GM13977 (cell line): ENCODE data around the gene EID2B.

ENCODE experiments used
- DNase-seq: peaks from one replicate; pipeline ENCODE4 v3.0.0; 2012; ENCODE audit warnings: low spot score
- in situ Hi-C: fragments of 300-500 bp; cut with MboI; formaldehyde crosslinking; loops from one replicate; pipeline ENCODE4 v1.12.0; 2022; ENCODE audit warnings: low sequenced_read_pairs, low pct_unique_long_range_greater_than_20kb, mixed read lengths, inconsistent platforms; ENCODE audit not compliant: unreplicated experiment
- TF ChIP-seq, protein P1 (sequence below): IDR thresholded peaks from 2 replicates; pipeline ENCODE4 v1.5.1; 2012; ENCODE audit warnings: mild to moderate bottlenecking, control low read depth; ENCODE audit not compliant: insufficient read depth; ENCODE audit errors: extremely low read depth, missing control alignments

The EID2B gene

DNA sequence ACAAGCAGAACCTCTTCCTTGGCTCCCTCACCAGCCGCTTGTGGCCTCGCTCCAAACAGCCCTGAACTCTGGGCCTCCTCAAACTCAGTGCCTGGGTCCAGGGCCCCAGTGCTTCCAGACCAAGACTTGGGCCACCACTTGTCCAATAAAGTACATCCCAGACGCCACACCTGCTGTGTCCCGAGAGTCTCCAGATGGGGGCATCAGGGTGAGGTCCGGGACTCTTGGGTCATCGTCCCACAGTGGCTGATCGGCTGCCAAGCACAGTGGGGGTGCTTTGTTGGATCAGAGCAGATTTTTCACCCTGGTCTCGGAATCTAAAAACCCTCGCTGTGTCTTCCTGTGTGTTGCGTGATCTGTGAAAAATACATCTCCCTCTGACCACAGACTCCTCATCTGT, 42.9 kb downstream of the EID2B start:
- in situ Hi-C loops: no loop called here
- TF ChIP-seq, protein P1, sequence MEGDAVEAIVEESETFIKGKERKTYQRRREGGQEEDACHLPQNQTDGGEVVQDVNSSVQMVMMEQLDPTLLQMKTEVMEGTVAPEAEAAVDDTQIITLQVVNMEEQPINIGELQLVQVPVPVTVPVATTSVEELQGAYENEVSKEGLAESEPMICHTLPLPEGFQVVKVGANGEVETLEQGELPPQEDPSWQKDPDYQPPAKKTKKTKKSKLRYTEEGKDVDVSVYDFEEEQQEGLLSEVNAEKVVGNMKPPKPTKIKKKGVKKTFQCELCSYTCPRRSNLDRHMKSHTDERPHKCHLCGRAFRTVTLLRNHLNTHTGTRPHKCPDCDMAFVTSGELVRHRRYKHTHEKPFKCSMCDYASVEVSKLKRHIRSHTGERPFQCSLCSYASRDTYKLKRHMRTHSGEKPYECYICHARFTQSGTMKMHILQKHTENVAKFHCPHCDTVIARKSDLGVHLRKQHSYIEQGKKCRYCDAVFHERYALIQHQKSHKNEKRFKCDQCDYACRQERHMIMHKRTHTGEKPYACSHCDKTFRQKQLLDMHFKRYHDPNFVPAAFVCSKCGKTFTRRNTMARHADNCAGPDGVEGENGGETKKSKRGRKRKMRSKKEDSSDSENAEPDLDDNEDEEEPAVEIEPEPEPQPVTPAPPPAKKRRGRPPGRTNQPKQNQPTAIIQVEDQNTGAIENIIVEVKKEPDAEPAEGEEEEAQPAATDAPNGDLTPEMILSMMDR: no peak
- DNase-seq: no peak

DNA sequence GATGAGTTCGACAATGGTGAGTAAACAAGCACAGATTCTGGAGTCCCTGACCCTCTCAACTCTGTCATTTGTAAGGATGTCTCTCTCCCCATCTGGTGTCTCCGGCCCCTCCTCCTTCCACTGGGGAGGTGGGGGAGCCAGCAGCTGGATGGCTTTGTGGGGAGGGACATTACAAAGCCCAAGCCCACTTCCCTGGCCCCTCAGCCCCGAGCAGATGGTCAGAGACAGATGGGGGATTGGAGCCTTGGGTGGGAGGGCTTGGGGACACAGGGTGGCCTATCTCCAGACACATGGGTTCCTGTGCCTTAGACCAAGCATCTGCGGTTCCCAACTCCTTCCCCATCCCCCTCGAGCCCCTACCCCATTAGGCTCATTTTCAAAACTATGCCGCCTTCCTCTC, 49.5 kb downstream of the EID2B start:
- TF ChIP-seq, protein P1: no peak
- DNase-seq: no peak
- in situ Hi-C loops: no loop called here

DNA sequence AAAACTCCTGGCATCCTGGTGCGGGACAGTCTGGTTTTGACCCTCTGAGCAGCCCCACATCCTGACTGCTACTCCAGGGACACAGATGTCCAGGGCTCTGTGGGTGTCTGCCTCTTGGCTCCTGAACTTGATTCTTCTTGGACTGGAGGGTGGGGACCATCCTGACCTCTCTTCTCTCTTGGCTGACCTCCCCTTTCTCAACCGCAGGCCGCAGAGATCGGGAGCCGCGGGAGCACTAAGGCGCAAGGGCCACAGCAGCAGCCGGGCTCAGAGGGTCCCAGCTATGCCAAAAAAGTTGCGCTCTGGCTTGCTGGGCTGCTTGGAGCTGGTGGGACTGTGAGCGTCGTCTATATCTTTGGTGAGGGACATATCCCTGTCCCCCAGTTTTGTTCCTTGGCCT, 51.0 kb downstream of the EID2B start:
- TF ChIP-seq, protein P1: no peak
- in situ Hi-C loops: no loop called here
- no peak for DNase-seq

DNA sequence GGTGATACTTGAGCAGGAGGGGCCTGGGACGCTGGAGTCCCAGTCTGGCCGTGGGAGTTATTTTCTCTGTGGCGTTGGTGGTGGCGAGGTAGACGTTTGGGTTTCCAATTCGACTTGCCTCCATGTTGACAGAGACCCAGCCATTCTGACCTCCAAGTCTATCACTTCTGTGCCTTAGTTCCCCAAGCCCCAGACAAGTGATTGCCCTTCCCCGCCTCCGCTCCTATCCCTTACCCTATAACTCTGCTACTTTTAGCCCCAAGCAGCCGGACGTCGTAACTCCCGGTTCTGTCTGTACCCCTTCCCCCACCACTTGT, 51.5 kb downstream of the EID2B start:
- TF ChIP-seq, protein P1: no peak
- in situ Hi-C loops: no loop called here
- no peak for DNase-seq
